ENCODE measurements around the gene ANKRD11. TPM values are rescaled to one million over a fixed set of nuclear protein-coding genes. Genes with fewer than 3 reads are reported as not detected.

Gene ANKRD11
- total RNA-seq, 1 experiment from 2014 or later, result 99.4 TPM

- H3K4me3 ChIP-seq (ENCODE audit: low read depth in 2 of 2, low read length in 2 of 2), result no peak overlapping the region
- H3K4me1 ChIP-seq (ENCODE audit: control insufficient read depth, insufficient read depth, low read length), result peaks cover 93% of the 10 kb centered on the region
- in situ Hi-C loops (cut with HindIII; ENCODE audit: low pct_unique_long_range_greater_than_20kb, low sequenced_read_pairs) (no loop called here), intact Hi-C loops (cut with micrococcal nuclease; ENCODE audit: unreplicated experiment) (no loop called here)
- CTCF ChIA-PET, result no interaction called here
- peak overlapping the region; percentile 86 for H3K27ac ChIP-seq (ENCODE audit: low read length)
- POLR2A ChIA-PET, result no interaction called here
- DNase-seq (ENCODE audit: low read depth, low spot score), result no peak
- no peaks in the 10 kb centered on the region for H3K9me3 ChIP-seq (ENCODE audit: control insufficient read depth, insufficient read depth, low read depth, low read length)
- no peak for ATAC-seq
- no TSS peak for BruUV-seq (replicated peaks)
- H3K27me3 ChIP-seq (ENCODE audit: control insufficient read depth, insufficient read depth, low read length), result no peaks in the 10 kb centered on the region
- TF ChIP-seq POLR2AphosphoS5 (IDR thresholded peaks at IDR 0.05; ENCODE audit: low read depth, low read length), result no peak
- TF ChIP-seq CTCF (IDR thresholded peaks at IDR 0.05), result no peak
- no peak for TF ChIP-seq SIN3A (IDR thresholded peaks at IDR 0.05; ENCODE audit: borderline replicate concordance, insufficient read depth, low read depth, low read length)
- TF ChIP-seq, protein P1, sequence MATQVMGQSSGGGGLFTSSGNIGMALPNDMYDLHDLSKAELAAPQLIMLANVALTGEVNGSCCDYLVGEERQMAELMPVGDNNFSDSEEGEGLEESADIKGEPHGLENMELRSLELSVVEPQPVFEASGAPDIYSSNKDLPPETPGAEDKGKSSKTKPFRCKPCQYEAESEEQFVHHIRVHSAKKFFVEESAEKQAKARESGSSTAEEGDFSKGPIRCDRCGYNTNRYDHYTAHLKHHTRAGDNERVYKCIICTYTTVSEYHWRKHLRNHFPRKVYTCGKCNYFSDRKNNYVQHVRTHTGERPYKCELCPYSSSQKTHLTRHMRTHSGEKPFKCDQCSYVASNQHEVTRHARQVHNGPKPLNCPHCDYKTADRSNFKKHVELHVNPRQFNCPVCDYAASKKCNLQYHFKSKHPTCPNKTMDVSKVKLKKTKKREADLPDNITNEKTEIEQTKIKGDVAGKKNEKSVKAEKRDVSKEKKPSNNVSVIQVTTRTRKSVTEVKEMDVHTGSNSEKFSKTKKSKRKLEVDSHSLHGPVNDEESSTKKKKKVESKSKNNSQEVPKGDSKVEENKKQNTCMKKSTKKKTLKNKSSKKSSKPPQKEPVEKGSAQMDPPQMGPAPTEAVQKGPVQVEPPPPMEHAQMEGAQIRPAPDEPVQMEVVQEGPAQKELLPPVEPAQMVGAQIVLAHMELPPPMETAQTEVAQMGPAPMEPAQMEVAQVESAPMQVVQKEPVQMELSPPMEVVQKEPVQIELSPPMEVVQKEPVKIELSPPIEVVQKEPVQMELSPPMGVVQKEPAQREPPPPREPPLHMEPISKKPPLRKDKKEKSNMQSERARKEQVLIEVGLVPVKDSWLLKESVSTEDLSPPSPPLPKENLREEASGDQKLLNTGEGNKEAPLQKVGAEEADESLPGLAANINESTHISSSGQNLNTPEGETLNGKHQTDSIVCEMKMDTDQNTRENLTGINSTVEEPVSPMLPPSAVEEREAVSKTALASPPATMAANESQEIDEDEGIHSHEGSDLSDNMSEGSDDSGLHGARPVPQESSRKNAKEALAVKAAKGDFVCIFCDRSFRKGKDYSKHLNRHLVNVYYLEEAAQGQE (IDR thresholded peaks at IDR 0.05; ENCODE audit: insufficient read depth in 1 of 2, low read depth in 2 of 2, low read length in 1 of 2), result no peak
- no peak for TF ChIP-seq TCF7L2 (IDR thresholded peaks at IDR 0.05; ENCODE audit: low read depth, low read length)
- H3K36me3 ChIP-seq (ENCODE audit: control insufficient read depth, insufficient read depth, low read length), result no peaks in the 10 kb centered on the region
Observed at GRCh38 chr16:89318871-89319630, 171.3 kb downstream of the ANKRD11 start.

DNA sequence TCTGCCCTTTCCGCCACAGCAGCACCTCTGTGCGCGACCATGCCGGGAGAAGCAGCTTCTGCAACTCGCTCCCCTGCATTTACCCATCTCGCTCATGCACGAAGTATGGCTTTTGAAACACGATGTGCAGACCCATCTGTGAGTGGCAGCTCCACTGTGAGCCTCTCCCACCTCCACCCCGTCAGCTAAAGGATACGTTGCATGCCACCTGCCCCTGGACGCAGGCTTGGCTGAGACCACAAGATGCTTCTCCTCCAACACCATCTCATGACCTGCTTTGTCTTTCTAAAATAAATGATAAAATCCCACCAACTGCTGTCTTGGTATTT, 172.0 kb downstream of the ANKRD11 start:
- Histone ChIP-seq H3K9me3 (ENCODE audit: control insufficient read depth, insufficient read depth, low read depth, low read length) (no peaks in the 10 kb centered on the region), H3K4me1 (ENCODE audit: control insufficient read depth, insufficient read depth, low read length) (peaks cover 94% of the 10 kb centered on the region), H3K4me3 (ENCODE audit: low read depth in 2 of 2, low read length in 2 of 2) (no peak overlapping the region), H3K36me3 (ENCODE audit: control insufficient read depth, insufficient read depth, low read length) (no peaks in the 10 kb centered on the region), H3K27ac (ENCODE audit: low read length) (peak overlapping the region; percentile 86), H3K27me3 (ENCODE audit: control insufficient read depth, insufficient read depth, low read length) (no peaks in the 10 kb centered on the region)
- ATAC-seq (no peak), DNase-seq (ENCODE audit: low read depth, low spot score) (no peak)
- intact Hi-C loops (cut with micrococcal nuclease; ENCODE audit: unreplicated experiment), result no loop called here
- in situ Hi-C loops (cut with HindIII; ENCODE audit: low pct_unique_long_range_greater_than_20kb, low sequenced_read_pairs), result no loop called here
- POLR2A ChIA-PET, result no interaction called here
- TF ChIP-seq TCF7L2 (IDR thresholded peaks at IDR 0.05; ENCODE audit: low read depth, low read length), result no peak
- no peak for TF ChIP-seq CTCF (IDR thresholded peaks at IDR 0.05)
- no peak for TF ChIP-seq POLR2AphosphoS5 (IDR thresholded peaks at IDR 0.05; ENCODE audit: low read depth, low read length)
- TF ChIP-seq, protein P1 (IDR thresholded peaks at IDR 0.05; ENCODE audit: insufficient read depth in 1 of 2, low read depth in 2 of 2, low read length in 1 of 2), result no peak
- TF ChIP-seq SIN3A (IDR thresholded peaks at IDR 0.05; ENCODE audit: borderline replicate concordance, insufficient read depth, low read depth, low read length), result no peak
- TSS peak; percentile 39 for BruUV-seq (replicated peaks)
- CTCF ChIA-PET, result no interaction called here

Data from Panc1 (cell line).